Sigmoid colon (tissue), 7 donors: ENCODE measurements around the gene CRELD2. TPM values are rescaled to one million over a fixed set of nuclear protein-coding genes. Genes with fewer than 3 reads are reported as not detected.

Source experiments
- DNase-seq: peaks from one replicate; pipeline ENCODE4 v3.0.0-alpha.2; 2019
- H3K27ac ChIP-seq, 4 donors: fragments of 200-600 bp; sonication (generic); one replicate each; pipeline ENCODE4 v1.5.1; 2016 to 2019; ENCODE audit warnings: mild to moderate bottlenecking in 1 of 4
- H3K27me3 ChIP-seq, 3 donors: fragments of 200-600 bp; sonication (generic); one replicate each; pipeline ENCODE4 v1.5.1; 2019; ENCODE audit warnings: mild to moderate bottlenecking in 1 of 3
- H3K36me3 ChIP-seq, 4 donors: fragments of 200-600 bp; sonication (generic); one replicate each; pipeline ENCODE4 v1.5.1; 2016 to 2019
- H3K4me1 ChIP-seq, 4 donors: fragments of 200-600 bp; sonication (generic); one replicate each; pipeline ENCODE4 v1.5.1; 2017 to 2019
- H3K4me3 ChIP-seq, 4 donors: fragments of 200-600 bp; sonication (generic); one replicate each; pipeline ENCODE4 v1.5.1; 2017 to 2019; ENCODE audit warnings: mild to moderate bottlenecking in 2 of 4, moderate library complexity in 1 of 4
- H3K9me3 ChIP-seq, 4 donors: fragments of 200-600 bp in 3 of 4; sonication (generic) in 3 of 4; one replicate each; pipeline versions ENCODE4 v1.5.1 to v1.6.1; 2013 to 2019
- EP300 ChIP-seq, 4 donors: sonication (generic); formaldehyde crosslinking; IDR thresholded peaks; one replicate each; pipeline ENCODE4 v1.6.1; 2017; ENCODE audit warnings: antibody characterized with exemption in 4 of 4
- POLR2A ChIP-seq, 2 donors: fragments of 450-650 bp; IDR thresholded peaks; one replicate each; pipeline ENCODE4 v1.6.1; 2016; ENCODE audit warnings: antibody characterized with exemption in 2 of 2, mild to moderate bottlenecking in 2 of 2, moderate library complexity in 2 of 2
- POLR2AphosphoS5 ChIP-seq, 4 donors: sonication (generic); formaldehyde crosslinking; IDR thresholded peaks; one replicate each; pipeline ENCODE4 v1.6.1; 2017; ENCODE audit warnings: antibody characterized with exemption in 4 of 4
- whole genome bisulfite sequencing, 2 donors: extraction: QIAGEN DNeasy Blood & Tissue Kit; methylation state at CpG; one replicate each; pipeline ENCODE4 v1.1.7; 2013; 5-methylcytosine and 5-hydroxymethylcytosine counted together
- intact Hi-C: fragments of 100-400 bp; cut with DNase I; formaldehyde crosslinking; loops from one replicate; pipeline ENCODE4 v1.15.1; 2023
- polyA plus RNA-seq, 3 donors: library from polyadenylated mRNA; stranded (reverse); fragments of 200-250 nt; gene quantifications; one replicate each; pipeline ENCODE4 v1.2.3, GENCODE V29; 2013
- total RNA-seq, 4 donors: library from RNA; depleted of rRNA; stranded (reverse); fragments of >200 nt; gene quantifications; one replicate each; pipeline ENCODE4 v1.1.0, GENCODE V29; 2016
- TF ChIP-seq, protein P1 (sequence below), 4 experiments: fragments of 450-650 bp in 3 of 4; fragments of 200-600 bp in 1 of 4; IDR thresholded peaks; one replicate each; pipeline ENCODE4 v1.5.1; 2016 to 2019; ENCODE audit warnings: antibody characterized with exemption in 4 of 4, mild to moderate bottlenecking in 3 of 4, moderate library complexity in 2 of 4
- donor health status: healthy with polysubstance abuse.
- donor health status: Bipolar disorder and iron deficiency.
- donor health status: healthy.

CRELD2 gene
- total and polyA plus RNA-seq, 7 donors: 9.2 to 97.7 (median 20.2) TPM

DNA sequence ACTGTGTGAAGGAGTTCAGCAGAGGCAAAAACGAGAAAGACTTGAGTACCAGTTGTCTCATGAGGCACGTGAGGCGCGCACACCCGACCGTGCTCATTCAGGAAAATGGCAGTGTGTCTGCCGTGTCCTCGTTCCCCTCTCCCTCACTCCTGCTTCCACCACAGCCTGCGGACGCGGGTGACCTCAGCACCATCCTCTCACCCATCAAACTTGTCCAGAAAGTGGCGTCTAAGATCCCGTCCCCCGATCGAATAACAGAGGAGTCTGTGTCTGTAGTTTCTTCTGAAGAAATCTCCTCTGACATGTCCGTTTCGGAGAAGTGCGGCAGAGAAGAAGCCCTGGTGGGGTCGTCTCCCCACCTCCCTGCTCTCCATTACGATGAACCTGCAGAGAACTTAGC is 34.4 kb upstream of the CRELD2 start:
- intact Hi-C loops: no loop called here
- Histone ChIP-seq H3K9me3 (no peaks in the 10 kb centered on the region), H3K4me3 (no peak overlapping the region), H3K27ac (no peak overlapping the region), H3K36me3 (peaks cover 0 to 35% (median 20%) of the 10 kb centered on the region in 4 donors), H3K4me1 (no peaks in the 10 kb centered on the region), H3K27me3 (no peaks in the 10 kb centered on the region)
- 97% methylated on average over 20 of the region's 20 CpGs for WGBS, 2 donors
- TF ChIP-seq EP300 (IDR thresholded peaks at IDR 0.05) (no peak), POLR2A (IDR thresholded peaks at IDR 0.05) (no peak)
- TF ChIP-seq, protein P1, sequence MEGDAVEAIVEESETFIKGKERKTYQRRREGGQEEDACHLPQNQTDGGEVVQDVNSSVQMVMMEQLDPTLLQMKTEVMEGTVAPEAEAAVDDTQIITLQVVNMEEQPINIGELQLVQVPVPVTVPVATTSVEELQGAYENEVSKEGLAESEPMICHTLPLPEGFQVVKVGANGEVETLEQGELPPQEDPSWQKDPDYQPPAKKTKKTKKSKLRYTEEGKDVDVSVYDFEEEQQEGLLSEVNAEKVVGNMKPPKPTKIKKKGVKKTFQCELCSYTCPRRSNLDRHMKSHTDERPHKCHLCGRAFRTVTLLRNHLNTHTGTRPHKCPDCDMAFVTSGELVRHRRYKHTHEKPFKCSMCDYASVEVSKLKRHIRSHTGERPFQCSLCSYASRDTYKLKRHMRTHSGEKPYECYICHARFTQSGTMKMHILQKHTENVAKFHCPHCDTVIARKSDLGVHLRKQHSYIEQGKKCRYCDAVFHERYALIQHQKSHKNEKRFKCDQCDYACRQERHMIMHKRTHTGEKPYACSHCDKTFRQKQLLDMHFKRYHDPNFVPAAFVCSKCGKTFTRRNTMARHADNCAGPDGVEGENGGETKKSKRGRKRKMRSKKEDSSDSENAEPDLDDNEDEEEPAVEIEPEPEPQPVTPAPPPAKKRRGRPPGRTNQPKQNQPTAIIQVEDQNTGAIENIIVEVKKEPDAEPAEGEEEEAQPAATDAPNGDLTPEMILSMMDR (IDR thresholded peaks at IDR 0.05): no peak
- no peak for DNase-seq

DNA sequence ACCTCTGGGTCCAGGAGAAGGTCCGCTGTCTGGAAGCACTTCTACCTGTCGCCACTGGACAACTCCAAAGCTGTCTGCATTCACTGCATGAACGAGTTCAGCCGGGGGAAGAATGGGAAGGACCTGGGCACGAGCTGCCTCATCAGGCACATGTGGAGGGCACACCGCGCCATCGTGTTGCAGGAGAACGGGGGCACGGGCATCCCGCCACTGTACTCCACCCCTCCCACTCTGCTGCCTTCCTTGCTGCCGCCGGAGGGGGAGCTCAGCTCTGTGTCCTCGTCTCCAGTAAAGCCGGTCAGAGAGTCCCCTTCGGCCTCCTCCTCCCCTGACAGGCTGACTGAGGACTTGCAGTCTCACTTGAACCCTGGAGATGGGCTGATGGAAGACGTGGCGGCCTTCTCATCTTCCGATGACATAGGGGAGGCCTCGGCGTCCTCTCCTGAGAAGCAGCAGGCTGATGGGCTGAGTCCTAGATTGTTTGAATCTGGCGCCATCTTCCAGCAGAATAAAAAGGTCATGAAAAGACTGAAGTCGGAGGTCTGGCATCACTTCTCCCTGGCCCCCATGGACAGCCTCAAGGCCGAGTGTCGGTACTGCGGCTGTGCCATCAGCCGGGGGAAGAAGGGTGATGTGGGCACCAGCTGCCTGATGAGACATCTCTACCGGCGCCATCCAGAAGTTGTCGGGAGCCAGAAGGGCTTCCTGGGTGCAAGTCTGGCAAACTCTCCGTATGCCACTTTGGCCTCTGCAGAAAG is 33.8 kb upstream of the CRELD2 start:
- DNase-seq: no peak
- TF ChIP-seq, protein P1 (IDR thresholded peaks at IDR 0.05): no peak
- TF ChIP-seq POLR2A (IDR thresholded peaks at IDR 0.05): no peak
- TF ChIP-seq EP300 (IDR thresholded peaks at IDR 0.05): no peak
- TF ChIP-seq POLR2AphosphoS5 (IDR thresholded peaks at IDR 0.05): no peak
- H3K4me3 ChIP-seq: no peak overlapping the region
- intact Hi-C loops: no loop called here
- no peaks in the 10 kb centered on the region for H3K4me1 ChIP-seq
- WGBS, 2 donors: 95% methylated on average over 31 of the region's 31 CpGs
- no peaks in the 10 kb centered on the region for H3K9me3 ChIP-seq
- H3K36me3 ChIP-seq: peaks cover 0 to 35% (median 20%) of the 10 kb centered on the region in 4 donors
- H3K27me3 ChIP-seq: no peaks in the 10 kb centered on the region
- H3K27ac ChIP-seq: no peak overlapping the region

DNA sequence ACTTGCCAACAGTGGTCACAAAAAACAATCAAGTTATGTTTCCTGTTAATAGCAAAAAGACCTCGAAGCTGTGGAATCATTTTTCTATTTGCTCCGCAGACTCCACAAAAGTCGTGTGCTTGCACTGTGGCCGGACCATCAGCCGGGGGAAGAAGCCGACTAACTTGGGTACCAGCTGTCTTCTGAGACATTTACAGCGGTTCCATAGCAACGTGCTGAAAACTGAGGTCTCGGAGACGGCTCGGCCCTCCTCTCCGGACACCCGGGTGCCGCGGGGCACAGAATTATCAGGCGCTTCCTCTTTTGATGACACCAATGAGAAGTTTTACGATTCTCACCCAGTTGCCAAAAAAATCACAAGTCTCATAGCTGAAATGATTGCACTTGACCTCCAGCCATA is 33.2 kb upstream of the CRELD2 start:
- Histone ChIP-seq H3K9me3 (no peaks in the 10 kb centered on the region), H3K27ac (no peak overlapping the region), H3K36me3 (peaks cover 0 to 35% (median 20%) of the 10 kb centered on the region in 4 donors), H3K4me1 (no peaks in the 10 kb centered on the region), H3K4me3 (no peak overlapping the region), H3K27me3 (no peaks in the 10 kb centered on the region)
- 97 to 98% methylated on average over 17 of the region's 17 CpGs for WGBS, 2 donors
- intact Hi-C loops: no loop called here
- TF ChIP-seq POLR2AphosphoS5 (IDR thresholded peaks at IDR 0.05) (no peak), EP300 (IDR thresholded peaks at IDR 0.05) (no peak), POLR2A (IDR thresholded peaks at IDR 0.05) (no peak)
- DNase-seq: no peak

DNA sequence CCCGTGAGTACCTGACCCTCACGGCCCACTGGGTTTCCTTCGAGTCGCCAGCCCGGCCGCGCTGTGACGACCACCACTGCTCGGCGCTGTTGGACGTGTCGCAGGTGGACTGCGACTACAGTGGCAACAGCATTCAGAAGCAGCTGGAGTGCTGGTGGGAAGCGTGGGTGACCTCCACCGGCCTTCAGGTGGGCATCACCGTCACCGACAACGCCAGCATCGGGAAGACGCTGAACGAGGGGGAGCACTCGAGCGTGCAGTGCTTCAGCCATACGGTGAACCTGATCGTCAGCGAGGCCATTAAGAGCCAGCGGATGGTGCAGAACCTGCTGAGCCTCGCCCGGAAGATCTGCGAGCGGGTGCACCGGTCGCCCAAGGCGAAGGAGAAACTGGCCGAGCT is 32.6 kb upstream of the CRELD2 start:
- H3K27me3 ChIP-seq: no peaks in the 10 kb centered on the region
- H3K9me3 ChIP-seq: no peaks in the 10 kb centered on the region
- H3K36me3 ChIP-seq: peaks cover 0 to 35% (median 20%) of the 10 kb centered on the region in 4 donors
- DNase-seq: no peak
- no peak overlapping the region for H3K4me3 ChIP-seq
- no peak overlapping the region for H3K27ac ChIP-seq
- intact Hi-C loops: no loop called here
- H3K4me1 ChIP-seq: no peaks in the 10 kb centered on the region
- no peak for TF ChIP-seq POLR2AphosphoS5 (IDR thresholded peaks at IDR 0.05)
- TF ChIP-seq EP300 (IDR thresholded peaks at IDR 0.05): no peak
- TF ChIP-seq, protein P1 (IDR thresholded peaks at IDR 0.05): no peak
- TF ChIP-seq POLR2A (IDR thresholded peaks at IDR 0.05): no peak
- 98% methylated on average over 35 of the region's 35 CpGs for WGBS, 2 donors

DNA sequence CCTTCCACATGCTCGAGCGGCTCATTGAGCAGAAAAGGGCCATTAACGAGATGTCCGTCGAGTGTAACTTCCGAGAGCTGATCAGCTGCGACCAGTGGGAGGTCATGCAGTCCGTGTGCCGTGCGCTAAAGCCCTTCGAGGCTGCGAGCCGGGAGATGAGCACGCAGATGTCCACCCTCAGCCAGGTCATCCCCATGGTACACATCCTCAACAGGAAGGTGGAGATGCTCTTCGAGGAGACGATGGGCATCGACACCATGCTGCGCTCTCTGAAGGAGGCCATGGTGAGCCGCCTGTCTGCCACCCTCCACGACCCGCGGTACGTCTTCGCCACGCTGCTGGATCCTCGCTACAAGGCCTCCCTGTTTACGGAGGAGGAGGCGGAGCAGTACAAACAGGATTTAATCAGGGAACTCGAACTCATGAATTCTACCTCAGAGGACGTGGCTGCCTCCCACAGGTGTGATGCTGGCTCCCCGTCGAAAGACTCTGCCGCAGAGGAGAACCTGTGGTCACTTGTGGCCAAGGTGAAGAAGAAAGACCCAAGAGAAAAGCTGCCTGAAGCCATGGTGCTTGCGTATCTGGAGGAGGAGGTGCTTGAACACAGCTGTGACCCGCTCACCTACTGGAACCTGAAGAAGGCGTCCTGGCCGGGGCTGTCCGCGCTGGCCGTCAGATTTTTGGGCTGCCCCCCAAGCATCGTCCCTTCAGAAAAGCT is 31.9 kb upstream of the CRELD2 start:
- H3K9me3 ChIP-seq: no peaks in the 10 kb centered on the region
- no peak for DNase-seq
- no peak overlapping the region for H3K4me3 ChIP-seq
- TF ChIP-seq, protein P1 (IDR thresholded peaks at IDR 0.05): no peak
- TF ChIP-seq EP300 (IDR thresholded peaks at IDR 0.05): no peak
- TF ChIP-seq POLR2A (IDR thresholded peaks at IDR 0.05): no peak
- WGBS, 2 donors: 98% methylated on average over 41 of the region's 41 CpGs
- H3K27ac ChIP-seq: no peak overlapping the region
- no peaks in the 10 kb centered on the region for H3K4me1 ChIP-seq
- intact Hi-C loops: no loop called here
- H3K27me3 ChIP-seq: no peaks in the 10 kb centered on the region
- peaks cover 0 to 35% (median 20%) of the 10 kb centered on the region in 4 donors for H3K36me3 ChIP-seq
